Activated CD4-positive, alpha-beta T cell treated with anti-CD3 and anti-CD28 coated beads for 48 hours (primary cell): ENCODE measurements around the gene SERPINA5.
"Not testable (repeated sequence)": the region's sequence is repeated elsewhere in the genome, so short reads cannot be mapped to it uniquely, and the experiment has no call there.

ENCODE experiments used
- DNase-seq: peaks from one replicate; pipeline ENCODE4 v3.0.0-alpha.2; 2020

Gene SERPINA5

DNA sequence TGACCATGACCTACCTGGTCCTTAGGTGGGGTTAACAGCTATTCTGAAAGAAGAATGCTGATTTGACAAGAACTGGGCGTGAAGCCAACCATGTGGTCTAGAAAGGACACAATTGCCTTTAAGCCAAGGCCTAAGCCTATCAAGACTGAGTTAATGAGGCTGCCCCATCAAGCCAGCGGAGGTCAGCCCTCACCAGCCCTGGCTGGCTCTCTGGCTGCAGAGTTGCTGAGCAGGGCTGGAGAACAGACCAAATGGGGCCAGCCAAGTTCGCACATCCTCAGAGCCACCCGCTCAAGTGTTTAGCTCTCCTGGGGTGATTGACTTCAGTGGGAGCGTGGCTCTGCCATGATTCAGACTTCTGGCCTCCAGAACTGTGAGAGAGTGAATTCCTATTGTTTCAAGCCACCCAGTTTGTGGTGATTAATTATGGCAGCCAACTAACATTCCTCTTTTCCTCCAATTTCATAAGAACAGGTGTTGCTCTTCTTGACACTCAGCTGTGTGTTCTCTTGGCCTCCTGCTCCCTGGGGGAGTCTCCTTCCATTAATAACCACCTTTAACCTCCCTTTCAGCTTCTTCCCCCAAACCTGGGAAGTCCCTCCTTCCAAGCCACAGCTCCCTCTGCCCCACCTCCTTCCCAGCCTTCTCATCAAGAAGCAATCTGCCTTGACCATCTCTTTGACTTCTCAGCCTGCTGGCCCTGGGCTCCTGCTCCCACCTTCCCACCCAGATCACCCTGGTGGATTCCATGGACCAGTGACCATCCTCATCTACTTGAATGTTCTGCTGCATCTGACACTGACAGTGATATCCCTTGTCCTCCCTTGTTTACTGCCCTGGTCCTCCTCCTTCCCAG lies 5.3 kb upstream of the SERPINA5 start:
- DNase-seq, result no peak

- not testable (repeated sequence) for DNase-seq
Measured at GRCh38 chr14:94577472-94577871, 3.8 kb upstream of the SERPINA5 start.

DNA sequence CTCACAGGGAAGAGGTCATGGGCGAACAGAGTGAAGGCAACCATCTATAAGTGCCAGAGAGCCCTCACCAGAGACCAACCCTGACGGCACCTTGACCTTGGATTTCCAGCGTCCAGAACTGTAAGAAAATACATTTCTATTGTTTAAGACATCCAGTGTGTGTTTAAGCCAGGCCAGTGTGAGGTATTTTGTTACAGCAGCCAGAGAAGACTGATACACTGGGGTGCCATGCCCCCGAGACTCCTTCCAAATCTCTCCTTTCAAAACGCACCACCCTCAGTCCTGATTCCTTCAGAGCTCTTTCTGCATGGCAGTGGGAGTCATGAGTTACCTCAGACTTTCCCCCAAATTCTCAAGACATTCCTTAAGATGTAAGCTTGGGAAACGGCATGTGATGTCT lies 2.5 kb upstream of the SERPINA5 start:
- no peak for DNase-seq

GRCh38 chr14:94582199-94582750 lies 1.0 kb downstream of the SERPINA5 start:
- no peak for DNase-seq

DNA sequence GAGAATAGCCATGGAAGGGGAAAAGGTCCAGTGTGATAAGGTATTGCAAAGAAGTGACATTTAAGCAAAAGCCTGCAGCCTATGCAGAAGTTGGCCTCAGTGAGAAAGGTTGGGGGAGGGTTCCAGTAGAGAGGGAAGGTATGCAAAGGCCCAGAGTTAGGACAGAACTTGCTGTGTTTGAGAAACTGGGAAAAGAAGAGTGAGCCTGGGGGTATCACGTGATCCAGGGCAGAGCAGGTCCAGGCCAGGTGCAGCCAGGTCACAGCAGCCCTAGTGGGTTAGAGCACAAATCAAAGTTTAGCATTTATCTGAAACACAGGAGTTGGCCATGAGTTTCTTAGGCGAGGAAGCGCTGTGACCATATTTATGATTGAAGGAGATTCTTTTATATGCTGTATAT lies 1.6 kb downstream of the SERPINA5 start:
- no peak for DNase-seq

- no peak for DNase-seq
Measured at GRCh38 chr14:94583557-94583956, 2.3 kb downstream of the SERPINA5 start.

DNA sequence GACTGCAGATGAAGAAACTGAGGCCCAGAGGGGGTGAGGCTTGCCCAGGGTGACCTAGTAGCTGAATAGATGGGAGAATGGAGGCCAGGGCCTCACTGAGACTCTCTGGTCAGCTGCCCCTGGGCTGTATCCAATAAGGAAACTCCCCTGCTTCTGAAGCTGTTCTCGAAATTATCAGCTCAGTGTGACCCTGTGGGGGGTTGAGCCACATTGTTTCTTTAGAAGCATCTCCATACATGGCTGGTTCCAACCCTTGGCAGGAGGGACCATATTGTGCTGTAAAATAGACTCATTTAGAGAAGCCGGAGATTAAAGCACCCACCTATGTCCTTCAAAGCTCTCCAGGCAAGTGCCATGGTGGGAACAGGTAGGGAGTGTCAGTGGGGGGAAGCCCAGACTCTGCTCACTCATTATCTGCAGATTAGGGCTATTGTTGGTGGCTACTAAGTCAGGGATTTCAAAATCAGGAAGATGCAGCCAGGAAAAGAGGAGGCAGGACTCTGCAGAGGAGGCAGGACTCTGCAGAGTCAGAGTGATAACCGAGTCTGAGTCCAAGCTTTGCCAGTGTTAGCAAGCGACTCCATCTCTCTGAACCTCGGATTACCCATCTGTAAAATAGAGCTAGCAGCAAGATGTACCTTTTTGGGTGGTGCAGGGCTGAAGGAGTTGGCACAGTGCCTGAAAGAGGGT lies 3.5 kb downstream of the SERPINA5 start:
- DNase-seq, result no peak

DNA sequence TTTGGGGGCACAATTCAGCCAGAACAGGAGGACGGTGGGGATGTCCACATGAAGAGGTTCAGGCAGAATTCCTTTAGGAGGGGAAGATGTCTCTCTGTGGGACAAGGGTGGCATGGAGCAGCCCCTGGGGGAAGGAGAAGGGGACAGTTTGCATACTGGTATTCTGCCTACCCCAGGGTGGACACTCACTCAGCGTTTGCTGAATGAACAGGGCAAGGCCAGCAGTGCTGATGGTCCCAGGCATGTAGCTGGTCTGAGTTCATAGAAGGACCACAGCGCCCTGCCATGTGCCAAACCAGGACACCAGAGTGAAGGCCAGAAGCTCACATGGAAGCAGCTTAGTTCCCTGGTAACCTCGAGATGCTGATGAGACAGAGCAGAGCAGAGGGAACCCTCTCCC lies 5.4 kb downstream of the SERPINA5 start:
- no peak for DNase-seq

DNA sequence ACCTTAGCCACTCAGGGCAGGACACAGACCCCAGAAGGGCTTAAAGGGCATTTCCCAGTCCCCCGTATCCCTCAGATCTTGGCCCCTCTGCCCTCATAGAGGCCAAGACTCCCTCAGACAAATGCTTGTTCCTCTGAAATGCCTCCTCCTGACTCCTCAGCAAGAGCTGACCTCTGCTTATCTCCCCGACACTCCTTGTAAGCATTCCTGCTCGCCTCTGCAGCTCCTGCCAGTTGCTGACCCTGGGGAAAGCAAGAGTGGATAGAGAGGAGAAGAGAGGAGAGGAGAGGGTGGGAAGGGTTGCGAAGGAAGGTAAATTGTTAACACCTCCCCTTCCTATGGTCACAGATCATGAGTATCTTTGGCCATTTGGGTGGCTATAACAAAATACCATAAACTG lies 7.1 kb downstream of the SERPINA5 start:
- no peak for DNase-seq

DNA sequence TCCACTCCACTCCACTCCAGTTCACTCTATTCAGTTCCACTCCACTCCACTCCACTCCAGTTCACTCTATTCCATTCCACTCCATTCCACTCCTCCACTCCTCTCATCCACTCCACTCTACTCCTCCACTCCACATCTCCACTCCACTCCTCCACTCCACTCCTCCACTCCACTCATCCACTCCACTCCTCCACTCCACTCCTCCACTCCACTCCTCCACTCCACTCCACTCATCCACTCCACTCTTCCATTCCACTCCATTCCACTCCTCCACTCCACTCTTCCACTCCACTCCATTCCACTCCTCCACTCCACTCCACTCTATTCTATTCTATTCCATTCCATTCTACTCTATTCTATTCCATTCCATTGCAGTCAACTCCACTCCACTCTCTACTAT lies 9.8 kb downstream of the SERPINA5 start:
- no peak for DNase-seq

GRCh38 chr14:94591871-94592270 lies 10.6 kb downstream of the SERPINA5 start:
- DNase-seq, result no peak

DNA sequence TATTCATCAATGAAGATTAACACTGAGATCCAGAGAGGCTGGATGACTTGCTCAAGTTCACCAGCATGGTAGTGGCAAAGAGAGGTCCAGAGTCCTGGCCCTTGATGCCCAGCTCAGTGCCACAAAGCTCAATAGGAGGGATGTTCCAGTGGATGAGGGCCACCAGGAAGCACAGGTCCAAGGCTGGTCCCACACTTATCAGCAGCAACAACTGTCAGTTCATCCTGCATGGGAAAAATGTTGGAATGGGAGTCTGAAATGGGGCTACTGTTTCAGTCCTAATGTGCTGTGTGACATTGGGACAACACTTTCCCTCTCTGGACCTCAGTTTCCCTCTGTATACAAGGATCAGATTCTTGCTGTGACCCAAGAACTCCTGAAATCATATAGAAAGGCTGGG lies 11.2 kb downstream of the SERPINA5 start:
- DNase-seq, result no peak

DNA sequence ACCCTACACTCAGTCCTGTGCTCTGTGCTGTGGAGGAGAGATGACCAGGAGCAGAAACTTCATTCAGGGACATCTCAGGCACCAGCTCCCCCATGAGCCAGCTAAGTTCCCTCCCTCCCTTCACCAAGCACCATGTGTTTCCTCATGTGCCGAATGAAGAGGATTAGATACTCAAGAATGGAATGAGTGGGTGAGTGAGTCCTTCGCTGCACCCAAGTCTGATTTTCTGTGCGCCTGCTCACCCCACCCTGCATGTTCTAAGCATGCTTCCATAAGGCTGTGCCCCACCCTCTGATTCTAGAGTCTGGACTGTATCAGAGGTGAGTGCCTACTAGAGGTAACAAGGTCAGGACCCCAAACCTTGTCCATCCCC lies 12.1 kb downstream of the SERPINA5 start:
- no peak for DNase-seq

GRCh38 chr14:94593749-94594431 lies 12.7 kb downstream of the SERPINA5 start:
- DNase-seq, result no peak

GRCh38 chr14:94594441-94594840 lies 13.2 kb downstream of the SERPINA5 start:
- DNase-seq, result no peak

DNA sequence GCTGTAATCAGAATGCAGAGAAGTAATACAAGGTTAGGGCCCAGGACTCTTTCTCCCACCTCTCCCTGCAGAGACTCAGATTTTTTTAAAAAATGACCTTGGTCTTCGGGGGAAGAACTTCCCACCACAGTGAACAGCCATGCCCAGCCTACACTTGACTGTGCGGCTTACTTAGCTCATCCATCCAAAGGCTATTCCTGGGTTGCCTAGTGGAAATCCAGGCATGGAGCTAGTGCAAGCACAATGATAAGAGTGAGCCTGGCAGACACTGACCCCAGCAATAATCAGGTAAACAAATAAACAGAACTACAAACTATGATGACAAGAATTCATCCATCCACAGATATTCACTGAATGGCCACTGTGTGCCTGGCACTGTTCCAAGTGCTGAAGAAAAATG lies 14.7 kb downstream of the SERPINA5 start:
- no peak for DNase-seq

- no peak for DNase-seq
Measured at GRCh38 chr14:94596361-94596760, 15.1 kb downstream of the SERPINA5 start.

DNA sequence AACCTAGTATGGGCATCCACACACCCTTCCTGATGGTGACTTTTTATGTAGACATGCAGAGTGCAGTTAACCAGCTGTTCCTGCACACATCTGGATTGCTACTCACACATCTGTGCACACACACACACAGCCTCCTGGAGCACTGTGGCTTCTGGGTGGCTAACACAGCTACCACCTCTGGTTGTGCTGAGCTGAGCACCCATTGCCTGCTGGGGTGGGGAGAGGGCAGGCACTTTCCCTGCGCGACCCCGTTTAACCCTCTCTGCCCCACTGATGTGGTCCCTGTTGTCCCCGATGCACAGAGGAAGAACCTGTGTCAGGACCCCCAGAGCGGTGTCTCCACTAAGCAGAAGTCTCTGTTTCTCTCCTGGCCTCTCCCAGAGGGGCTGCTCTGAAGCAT lies 16.6 kb downstream of the SERPINA5 start:
- no peak for DNase-seq

DNA sequence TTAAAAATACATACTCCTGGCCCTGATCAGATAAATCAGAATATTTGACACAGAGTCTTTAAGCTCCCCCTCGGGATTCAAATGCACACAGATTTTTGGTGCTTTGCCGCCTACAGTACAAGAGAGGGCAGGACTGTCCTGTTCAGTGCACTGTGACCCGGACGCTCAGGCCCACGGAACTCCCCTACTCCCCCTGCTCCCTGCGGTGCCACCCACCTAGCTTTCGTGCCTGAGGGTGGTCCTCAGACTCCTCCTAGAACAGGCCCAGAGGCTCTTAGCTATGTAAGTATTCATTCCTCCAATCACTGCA lies 17.2 kb downstream of the SERPINA5 start:
- DNase-seq, result no peak

- no peak for DNase-seq
Measured at GRCh38 chr14:94598816-94599655, 17.8 kb downstream of the SERPINA5 start.

DNA sequence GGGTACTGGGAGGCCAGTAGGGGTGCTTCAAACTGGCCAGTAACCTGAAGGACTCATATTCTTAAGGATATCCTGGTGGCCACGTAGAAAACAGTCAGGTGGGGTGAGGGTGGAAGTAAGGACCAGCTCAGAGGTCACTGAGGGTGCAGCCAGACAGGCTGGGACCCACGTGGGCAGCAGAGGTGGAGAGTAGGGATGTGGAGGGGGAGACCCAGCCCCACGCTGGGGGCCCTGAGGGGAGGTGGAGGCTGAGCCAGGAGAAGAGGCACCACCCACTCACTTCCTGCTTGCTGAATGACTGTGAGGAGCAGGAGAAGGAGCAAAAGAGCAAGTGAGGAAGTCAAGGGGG lies 18.4 kb downstream of the SERPINA5 start:
- no peak for DNase-seq

DNA sequence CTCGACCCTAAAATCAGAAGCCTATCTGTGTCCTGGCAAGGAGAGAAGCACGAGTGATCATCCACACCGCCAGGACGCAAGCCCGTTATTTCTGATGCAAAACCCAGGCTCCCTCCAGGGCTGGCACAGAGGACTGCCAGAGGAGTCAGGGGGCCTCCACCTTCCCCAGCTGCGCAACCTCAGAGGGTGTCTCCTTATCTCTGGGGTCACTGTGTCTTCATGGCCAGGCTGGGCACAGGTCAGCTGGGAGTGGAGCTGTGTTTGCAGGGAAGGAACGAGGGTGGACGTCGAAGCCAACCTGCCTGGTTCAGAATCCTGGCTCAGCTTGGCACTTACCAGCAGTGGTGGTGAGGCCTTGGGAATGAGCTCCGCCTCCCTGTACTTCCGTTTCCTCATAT lies 18.9 kb downstream of the SERPINA5 start:
- DNase-seq, result no peak

- no peak for DNase-seq
Measured at GRCh38 chr14:94601884-94602391, 20.7 kb downstream of the SERPINA5 start.
